Muscle layer of colon (tissue), 2 donors: ENCODE data around the gene GOLGA6L6.
"Not testable (repeated sequence)": the region's sequence is repeated elsewhere in the genome, so short reads cannot be mapped to it uniquely, and the experiment has no call there.

Experiments used
- H3K27ac ChIP-seq: one replicate; pipeline ENCODE4 v1.7.0; 2013; ENCODE audit warnings: low read depth, mild to moderate bottlenecking, low read length, moderate library complexity
- H3K27me3 ChIP-seq, 2 donors: one replicate each; pipeline ENCODE4 v1.7.0; 2013; ENCODE audit warnings: low read length in 2 of 2, mild to moderate bottlenecking in 2 of 2; ENCODE audit not compliant: insufficient read depth in 2 of 2, control insufficient read depth in 1 of 2
- H3K36me3 ChIP-seq: one replicate; pipeline ENCODE4 v1.7.0; 2013; ENCODE audit warnings: mild to moderate bottlenecking, low read length; ENCODE audit not compliant: insufficient read depth
- H3K4me1 ChIP-seq: one replicate; pipeline ENCODE4 v1.7.0; 2013; ENCODE audit warnings: mild to moderate bottlenecking, low read length; ENCODE audit not compliant: insufficient read depth
- H3K4me3 ChIP-seq, 2 donors: one replicate each; pipeline ENCODE4 v1.7.0; 2013; ENCODE audit warnings: low read length in 2 of 2, low read depth in 1 of 2, mild to moderate bottlenecking in 1 of 2, moderate library complexity in 1 of 2
- H3K9ac ChIP-seq: one replicate; pipeline ENCODE4 v1.7.0; 2013; ENCODE audit warnings: low read length
- H3K9me3 ChIP-seq: one replicate; pipeline ENCODE4 v1.7.0; 2013; ENCODE audit warnings: mild to moderate bottlenecking, low read length
- donor health status: abdominal sarcoma.
- donor health status: Adenocarcinoma of cecum.

Gene GOLGA6L6

DNA sequence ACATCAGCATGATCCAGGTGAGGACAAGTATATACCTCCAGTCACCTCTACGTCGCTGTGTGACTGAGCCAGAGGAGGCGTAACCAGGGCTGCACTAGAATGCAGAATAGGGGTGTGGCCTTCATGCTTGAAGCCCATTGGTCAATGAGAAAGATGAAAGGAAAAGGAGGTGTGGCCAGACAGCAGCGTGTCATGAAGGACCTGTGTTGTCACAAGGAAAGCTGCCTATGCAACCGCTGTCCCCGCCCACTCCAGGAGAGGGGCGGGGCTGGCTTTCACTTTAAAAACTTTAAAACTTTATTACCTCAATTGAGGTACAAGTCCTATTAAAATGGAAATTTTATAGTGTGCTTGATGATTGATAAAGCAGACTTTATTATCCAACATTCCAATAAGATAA, at the start of gene GOLGA6L6:
TSS of gene GOLGA6L6 (minus strand) at position 101 of the 400 bp plus-strand sequence. CDS start at position 10, 91 bp downstream.
- not testable (repeated sequence) for H3K9me3 ChIP-seq, H3K36me3 ChIP-seq, H3K4me3 ChIP-seq, H3K4me1 ChIP-seq, H3K9ac ChIP-seq, H3K27me3 ChIP-seq, H3K27ac ChIP-seq

GRCh38 chr15:20590069-20590468, 48.5 kb upstream of the GOLGA6L6 start:
- not testable (repeated sequence) for H3K9ac ChIP-seq, H3K27me3 ChIP-seq, H3K4me1 ChIP-seq, H3K27ac ChIP-seq, H3K9me3 ChIP-seq, H3K36me3 ChIP-seq, H3K4me3 ChIP-seq

- not testable (repeated sequence) for H3K4me1 ChIP-seq, H3K9me3 ChIP-seq, H3K36me3 ChIP-seq, H3K9ac ChIP-seq, H3K4me3 ChIP-seq, H3K27ac ChIP-seq, H3K27me3 ChIP-seq
These were observed 45.2 kb upstream of the GOLGA6L6 start for GRCh38 chr15:20586821-20587220.

DNA sequence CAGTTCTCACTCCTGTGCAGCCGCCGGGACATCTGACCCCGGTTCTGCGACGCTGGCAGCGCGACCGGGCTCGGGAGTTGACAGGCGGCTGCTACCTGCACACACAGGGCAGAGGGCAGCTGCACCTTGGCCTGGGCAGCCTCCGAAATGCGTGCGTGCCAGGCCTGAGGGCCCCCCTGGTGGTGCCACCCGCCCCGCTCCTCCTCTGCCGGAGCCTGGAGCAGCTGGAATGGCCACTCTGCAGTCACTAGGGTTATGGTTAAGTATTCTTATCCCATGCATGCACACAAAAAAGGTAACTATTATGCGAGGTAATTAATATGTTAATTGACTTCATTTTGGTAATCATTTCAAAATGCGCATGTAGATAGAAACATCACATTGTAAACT, 41.1 kb upstream of the GOLGA6L6 start:
- not testable (repeated sequence) for H3K9me3 ChIP-seq, H3K4me3 ChIP-seq, H3K27me3 ChIP-seq, H3K9ac ChIP-seq, H3K27ac ChIP-seq, H3K36me3 ChIP-seq, H3K4me1 ChIP-seq

GRCh38 chr15:20582109-20582725, 40.6 kb upstream of the GOLGA6L6 start:
- not testable (repeated sequence) for H3K36me3 ChIP-seq, H3K4me3 ChIP-seq, H3K4me1 ChIP-seq

GRCh38 chr15:20581261-20582108, 39.9 kb upstream of the GOLGA6L6 start:
- H3K4me3 ChIP-seq: not testable (repeated sequence)

More at GRCh38 chr15:20582109-20582725, 40.6 kb upstream of the GOLGA6L6 start:
- H3K27me3 ChIP-seq, H3K9me3 ChIP-seq, H3K9ac ChIP-seq, H3K27ac ChIP-seq: not testable (repeated sequence)

GRCh38 chr15:20579662-20580061, 38.1 kb upstream of the GOLGA6L6 start:
- H3K27me3 ChIP-seq, H3K9me3 ChIP-seq, H3K4me3 ChIP-seq, H3K36me3 ChIP-seq, H3K27ac ChIP-seq, H3K9ac ChIP-seq, H3K4me1 ChIP-seq: not testable (repeated sequence)

More at GRCh38 chr15:20581261-20582108, 39.9 kb upstream of the GOLGA6L6 start:
- not testable (repeated sequence) for H3K9me3 ChIP-seq, H3K36me3 ChIP-seq, H3K27me3 ChIP-seq, H3K27ac ChIP-seq, H3K9ac ChIP-seq, H3K4me1 ChIP-seq

GRCh38 chr15:20551289-20551688, 9.7 kb upstream of the GOLGA6L6 start:
- H3K4me1 ChIP-seq, H3K36me3 ChIP-seq, H3K9me3 ChIP-seq, H3K9ac ChIP-seq, H3K4me3 ChIP-seq, H3K27ac ChIP-seq, H3K27me3 ChIP-seq: not testable (repeated sequence)

DNA sequence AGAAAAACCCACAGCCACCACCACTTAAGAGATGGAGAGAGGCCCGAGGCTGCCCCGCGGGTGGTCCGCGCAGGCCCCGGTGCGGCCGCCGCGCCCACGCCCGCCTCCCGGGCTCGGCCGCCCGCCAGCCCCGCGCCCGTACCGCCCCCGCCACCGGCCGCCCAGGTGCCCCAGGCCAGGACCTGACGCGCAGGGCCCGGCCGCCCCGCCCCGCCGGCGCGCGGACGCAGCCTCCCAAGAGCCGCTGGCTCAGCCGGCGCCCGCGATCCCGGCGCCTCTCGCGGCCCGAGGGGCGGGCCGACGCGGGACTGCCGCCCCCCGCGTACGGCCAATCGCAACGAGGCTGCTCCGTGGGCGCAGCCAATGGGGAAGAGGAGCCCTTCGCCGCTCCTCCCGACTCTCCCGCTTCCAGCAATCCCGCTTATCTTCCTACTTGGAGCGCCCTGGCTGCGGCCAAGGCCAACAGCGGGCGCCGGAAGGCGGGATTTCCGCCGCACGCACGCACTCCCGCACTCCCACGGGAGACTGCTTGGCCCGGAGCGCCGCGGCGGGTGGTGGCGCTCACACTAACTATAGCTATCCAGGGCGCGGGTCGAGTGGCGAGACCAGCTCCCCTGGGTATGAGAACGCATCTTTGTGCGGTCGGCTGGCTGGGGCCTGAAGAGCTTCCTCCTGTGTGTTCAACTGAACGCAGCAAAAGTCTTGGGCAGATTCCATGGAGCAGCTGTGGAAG, 35.5 kb downstream of the GOLGA6L6 start:
- not testable (repeated sequence) for H3K9me3 ChIP-seq, H3K27me3 ChIP-seq, H3K27ac ChIP-seq, H3K4me3 ChIP-seq, H3K9ac ChIP-seq, H3K36me3 ChIP-seq, H3K4me1 ChIP-seq

GRCh38 chr15:20502839-20503238, 38.8 kb downstream of the GOLGA6L6 start:
- H3K27me3 ChIP-seq, H3K9ac ChIP-seq, H3K9me3 ChIP-seq, H3K36me3 ChIP-seq, H3K4me3 ChIP-seq, H3K4me1 ChIP-seq, H3K27ac ChIP-seq: not testable (repeated sequence)

GRCh38 chr15:20501512-20502222, 39.9 kb downstream of the GOLGA6L6 start:
- not testable (repeated sequence) for H3K9me3 ChIP-seq, H3K27me3 ChIP-seq, H3K4me3 ChIP-seq, H3K36me3 ChIP-seq, H3K9ac ChIP-seq, H3K4me1 ChIP-seq, H3K27ac ChIP-seq
